Measurements from ENCODE around the gene IDI1.
"Not testable (repeated sequence)": the region's sequence is repeated elsewhere in the genome, so short reads cannot be mapped to it uniquely, and the experiment has no call there.

The IDI1 gene

DNA sequence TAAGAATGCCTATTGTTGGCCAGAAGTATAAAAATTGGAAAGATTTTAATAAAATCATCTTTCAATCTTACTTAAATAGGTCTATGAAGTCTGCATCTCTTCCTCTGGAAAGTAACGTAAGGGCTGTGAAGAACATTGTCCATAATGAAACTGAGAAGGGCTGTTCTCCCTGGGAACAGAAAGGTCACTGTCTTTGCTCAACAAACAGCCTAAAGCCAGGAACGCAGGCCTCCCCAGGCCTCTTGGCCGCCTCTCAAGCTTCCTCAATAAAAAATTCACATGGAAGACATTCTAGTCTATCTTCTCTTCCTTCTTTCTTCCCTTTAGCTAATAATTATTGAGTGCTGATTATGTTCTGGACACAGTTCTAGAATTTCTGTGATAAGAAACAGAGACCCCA is 14.2 kb downstream of the IDI1 start:
- DNase-seq (ENCODE audit: low read depth in 2 of 2) = no peak

DNA sequence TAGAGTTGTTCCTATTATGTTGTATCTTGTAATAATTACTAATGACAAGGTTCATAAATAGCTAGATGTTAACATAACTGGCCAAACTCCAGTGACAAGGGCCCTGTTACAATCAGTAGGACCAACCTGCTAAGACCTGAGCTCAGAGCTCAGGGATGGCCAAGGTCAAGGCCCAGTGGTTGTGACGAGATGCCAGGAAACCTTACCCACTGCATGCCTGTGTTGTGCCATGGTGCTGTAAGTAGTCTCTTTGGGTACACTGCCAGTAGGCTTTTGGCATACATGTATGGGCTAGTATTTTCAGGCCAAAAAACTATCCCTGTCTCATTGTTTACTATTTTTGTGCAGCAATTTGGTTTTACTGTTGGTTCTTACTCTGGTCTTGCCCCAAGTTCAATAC is 15.3 kb downstream of the IDI1 start:
- no peak for DNase-seq (ENCODE audit: low read depth in 2 of 2)

DNA sequence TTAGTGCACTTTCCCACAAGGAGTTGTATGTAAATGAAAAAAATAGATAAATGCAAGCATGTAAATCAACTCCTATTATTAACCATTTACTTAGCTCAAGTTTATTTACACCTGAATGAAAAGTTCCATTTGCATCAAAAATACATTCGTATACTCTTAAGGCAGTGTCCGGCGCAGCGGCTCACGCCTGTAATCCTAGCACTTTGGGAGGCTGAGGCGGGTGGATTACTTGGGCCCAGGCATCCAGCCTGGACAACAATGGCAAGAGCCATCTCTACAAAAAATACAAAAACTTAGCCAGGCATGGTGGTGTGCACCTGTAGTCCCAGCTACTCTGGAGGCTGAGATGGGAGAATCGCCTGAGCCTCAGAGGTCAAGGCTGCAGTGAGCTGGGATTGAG is 19.1 kb downstream of the IDI1 start:
- DNase-seq (ENCODE audit: low read depth in 2 of 2) = no peak

DNA sequence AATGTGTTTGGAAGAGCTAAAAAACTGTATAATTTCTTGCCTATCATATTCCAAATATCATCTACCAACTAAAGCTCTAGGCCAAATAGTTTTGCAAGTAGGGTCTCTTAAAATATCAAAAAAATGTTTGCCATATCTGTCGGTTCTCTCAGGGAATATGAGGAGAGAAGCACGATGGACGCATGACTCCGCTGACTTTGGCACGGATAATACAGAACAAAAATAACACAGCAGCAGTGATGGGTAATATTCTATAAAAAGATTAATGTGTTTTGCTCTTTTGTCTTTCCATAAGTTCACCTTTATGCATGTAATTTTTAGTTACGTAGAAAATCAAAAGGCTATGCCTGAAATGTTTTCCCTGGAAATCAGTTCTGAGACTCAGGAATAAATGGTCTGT is 22.3 kb downstream of the IDI1 start:
- no peak for DNase-seq (ENCODE audit: low read depth in 2 of 2)

DNA sequence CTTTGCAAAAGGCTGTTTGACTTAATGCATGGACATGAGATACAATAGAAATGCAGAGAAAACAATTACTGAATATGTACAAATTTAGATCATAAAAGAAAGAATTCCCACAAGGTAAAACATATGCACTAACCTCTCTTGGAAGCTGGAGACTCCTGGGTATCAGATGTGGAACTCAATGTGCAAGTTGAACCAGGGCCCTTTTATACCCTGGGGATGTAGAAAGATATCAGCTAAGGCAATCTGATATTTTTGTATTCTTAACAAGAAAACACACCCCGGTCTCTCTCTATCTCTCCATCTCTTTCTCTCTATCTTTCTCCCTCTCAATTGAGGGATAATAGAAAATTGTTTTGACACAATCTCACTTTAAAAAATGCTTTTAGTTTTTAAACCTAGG is 23.2 kb downstream of the IDI1 start, which contains the start of gene IDI2:
TSS of gene IDI2 (minus strand) at position 177 of the 400 bp plus-strand sequence. CDS start 1,136 bp downstream, outside the sequence.
- DNase-seq (ENCODE audit: low read depth in 2 of 2) = no peak

DNA sequence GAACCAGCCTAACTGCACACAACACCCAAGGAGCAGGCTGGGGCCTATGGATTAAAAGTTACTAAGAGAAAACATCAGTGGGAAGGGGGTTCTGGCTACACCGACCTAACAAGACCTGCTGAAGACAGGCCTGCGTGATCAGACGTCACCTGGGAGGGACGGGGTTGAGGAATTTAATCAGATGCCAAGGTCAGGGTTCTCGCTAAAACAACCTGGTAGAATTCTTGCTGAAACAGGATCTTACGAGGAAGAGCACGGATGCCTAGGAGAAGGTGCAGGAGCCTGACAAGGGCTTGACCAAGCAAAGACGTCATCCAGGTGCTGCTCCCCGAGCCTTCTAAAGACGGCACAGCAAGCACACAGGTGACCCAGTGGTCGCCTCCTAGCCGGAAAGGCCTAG is 24.8 kb downstream of the IDI1 start:
- no peak for DNase-seq (ENCODE audit: low read depth in 2 of 2)

DNA sequence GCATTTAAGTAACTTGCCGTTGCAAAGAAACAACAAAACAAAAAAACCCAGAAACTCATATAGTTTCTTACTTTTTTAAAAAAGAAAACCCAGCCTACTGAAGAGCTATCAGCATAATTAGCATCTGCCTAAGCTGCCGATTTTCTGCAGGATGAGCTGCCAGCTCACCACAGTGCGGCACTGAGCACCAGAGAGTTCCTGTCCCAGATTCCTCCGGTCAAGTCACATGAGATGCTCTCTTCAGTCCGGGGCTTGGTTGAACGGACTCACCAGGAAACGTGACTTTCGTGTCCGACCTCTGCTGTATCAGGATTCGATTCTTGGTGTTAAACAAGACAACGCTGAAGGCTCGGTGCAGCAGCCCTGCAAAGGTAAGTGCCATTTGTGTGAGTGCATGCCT is 26.5 kb downstream of the IDI1 start:
- DNase-seq (ENCODE audit: low read depth in 2 of 2) = no peak

DNA sequence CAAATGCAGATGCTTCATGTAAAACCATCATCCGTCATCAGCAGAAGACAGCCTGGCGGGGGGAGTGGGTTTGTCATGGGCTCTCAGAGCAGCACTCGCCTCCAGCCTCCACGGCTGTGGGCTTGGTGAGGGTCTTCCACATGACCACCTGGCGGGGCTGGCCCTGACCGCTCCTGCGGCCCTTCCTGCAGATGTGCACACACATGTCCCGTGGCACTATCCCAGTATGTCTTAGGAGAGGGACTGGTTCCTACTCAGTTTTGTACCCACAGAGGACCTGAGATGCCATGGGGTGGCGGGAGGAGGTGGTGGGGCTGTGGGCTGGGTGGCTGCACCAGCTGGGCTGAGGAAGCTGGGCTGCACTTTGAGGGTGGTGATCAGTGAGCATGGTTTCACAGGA is 28.0 kb downstream of the IDI1 start:
- no peak for DNase-seq (ENCODE audit: low read depth in 2 of 2)

DNA sequence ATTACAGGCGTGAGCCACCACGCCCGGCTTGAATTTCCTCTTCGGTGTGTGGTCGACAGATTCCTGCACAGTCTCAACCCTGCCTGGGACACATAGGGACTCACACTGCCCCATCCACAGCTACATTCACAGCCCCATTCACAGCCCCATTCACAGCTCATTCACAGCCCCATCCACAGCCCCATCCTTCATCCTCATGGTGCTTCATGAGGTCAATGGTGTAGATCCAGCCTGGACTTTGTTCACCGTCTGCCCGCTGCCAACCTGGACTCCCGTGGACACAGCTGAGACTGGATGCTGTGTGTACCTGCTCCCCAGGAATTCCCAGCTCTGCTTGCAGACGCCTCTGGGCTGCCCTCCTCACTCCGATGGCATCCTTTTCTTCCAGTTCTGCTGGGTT is 28.5 kb downstream of the IDI1 start:
- DNase-seq (ENCODE audit: low read depth in 2 of 2) = no peak

DNA sequence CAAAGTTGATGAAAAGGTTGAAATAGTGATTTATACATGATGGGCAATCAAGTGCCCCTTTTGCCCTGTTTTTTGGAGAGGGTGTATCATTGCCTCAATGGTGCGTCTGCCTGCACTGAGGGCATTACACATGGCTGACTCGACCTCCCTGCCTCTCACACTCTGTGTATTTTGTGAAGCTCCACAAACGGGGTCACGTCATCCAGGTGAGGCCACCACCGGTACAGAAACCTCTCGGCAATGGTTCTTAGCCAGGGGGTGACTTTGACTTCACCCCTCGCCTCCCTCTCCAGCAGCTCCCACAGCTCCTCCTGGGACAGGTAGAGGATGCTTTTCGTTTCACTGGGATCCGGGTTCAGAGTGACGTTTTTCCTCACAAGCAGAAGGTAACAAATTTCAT is 29.6 kb downstream of the IDI1 start:
- DNase-seq (ENCODE audit: low read depth in 2 of 2) = no peak

DNA sequence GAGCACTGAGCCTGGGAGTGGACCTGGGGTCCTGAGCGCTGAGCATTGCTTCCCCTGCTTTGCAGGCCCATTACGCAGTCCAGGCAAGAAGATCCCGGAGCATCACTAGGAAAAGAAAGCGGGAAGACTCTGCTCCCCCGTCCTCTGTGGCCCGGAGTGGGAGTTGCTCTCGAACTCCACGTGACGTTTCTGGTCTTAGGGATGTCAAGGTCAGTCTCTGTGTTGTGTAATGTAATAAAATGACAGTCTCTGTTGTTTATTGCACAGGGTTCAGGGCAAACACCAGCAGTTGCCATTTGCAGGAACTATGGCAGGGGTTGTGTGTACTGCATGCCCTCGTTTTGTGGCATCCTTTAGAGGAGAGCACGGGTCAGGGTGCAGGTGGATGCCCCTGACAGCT is 33.2 kb downstream of the IDI1 start:
- DNase-seq (ENCODE audit: low read depth in 2 of 2) = no peak

DNA sequence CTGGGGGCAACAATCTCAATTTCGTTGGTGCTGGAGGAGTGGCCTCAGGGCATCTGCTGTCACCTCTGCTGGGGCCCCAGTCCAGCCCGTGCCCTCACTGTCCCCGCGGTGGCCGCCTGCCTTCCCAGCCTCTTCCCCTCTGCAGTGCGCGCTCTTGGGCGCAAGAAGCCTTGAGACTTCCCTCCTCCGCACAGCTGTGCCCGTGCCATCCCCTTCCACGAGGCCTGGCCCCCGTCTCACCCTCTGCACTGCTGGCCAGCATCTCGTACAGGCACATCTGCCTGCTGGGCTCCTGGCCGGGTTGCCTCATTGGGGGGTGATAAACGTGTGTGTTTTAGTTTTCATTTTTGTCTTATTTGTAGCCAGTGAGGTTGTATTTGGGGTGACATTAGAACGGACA is 37.2 kb downstream of the IDI1 start:
- DNase-seq (ENCODE audit: low read depth in 2 of 2) = no peak

DNA sequence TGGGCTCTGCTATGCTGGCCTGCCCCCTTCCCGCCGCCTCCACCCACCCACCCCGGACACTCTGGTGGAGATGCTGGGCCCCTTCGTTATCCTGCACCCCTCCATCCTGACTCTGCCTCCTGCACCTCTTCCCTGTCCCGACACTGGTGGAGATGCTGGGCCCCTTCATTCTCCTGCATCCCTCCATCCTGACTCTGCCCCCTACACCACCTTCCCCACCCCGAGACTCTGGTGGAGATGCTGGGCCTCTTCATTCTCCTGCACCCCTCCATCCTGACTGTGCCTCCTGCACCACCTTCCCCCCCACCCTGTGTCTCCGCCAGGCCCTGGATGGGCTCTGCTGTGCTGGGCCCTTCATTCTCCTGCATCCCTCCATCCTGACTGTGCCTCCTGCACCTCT is 38.2 kb downstream of the IDI1 start:
- DNase-seq (ENCODE audit: low read depth in 2 of 2) = no peak

DNA sequence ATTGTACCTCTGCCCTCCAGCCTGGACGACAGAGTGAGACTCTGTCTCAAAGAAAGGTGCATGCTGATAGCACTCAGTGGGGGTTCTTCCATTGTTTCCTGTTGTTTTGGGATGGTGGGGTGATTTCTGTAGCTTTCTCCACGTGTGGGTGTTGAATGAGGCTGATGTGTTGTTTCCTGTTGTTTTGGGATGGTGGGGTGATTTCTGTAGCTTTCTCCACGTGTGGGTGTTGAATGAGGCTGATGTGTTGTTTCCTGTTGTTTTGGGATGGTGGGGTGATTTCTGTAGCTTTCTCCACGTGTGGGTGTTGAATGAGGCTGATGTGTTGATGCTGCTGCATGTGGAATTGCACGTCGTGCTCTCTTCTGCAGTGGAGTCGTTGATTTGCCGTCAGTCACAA is 39.0 kb downstream of the IDI1 start:
- not testable (repeated sequence) for DNase-seq (ENCODE audit: low read depth in 2 of 2)

DNA sequence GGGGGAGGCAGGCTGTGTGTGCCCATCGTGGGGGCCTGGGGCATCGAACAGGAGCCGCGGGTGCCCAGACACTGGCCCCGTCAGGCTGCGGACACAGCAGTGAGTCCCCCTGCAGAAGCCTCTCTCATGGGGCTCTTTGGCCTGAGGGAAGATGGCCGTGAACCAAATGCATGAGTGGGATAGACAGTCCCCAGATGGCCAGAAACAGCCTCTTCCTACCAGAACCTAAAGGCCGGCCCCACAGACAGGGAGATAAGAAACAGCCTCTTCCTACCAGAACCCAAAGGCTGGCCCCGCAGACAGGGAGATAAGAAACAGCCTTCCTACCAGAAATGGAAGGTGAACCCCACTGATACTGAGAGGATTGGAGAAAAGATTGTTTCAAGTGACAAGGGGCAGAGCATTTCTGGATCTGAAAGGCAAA is 39.8 kb downstream of the IDI1 start:
- DNase-seq (ENCODE audit: low read depth in 2 of 2) = no peak

DNA sequence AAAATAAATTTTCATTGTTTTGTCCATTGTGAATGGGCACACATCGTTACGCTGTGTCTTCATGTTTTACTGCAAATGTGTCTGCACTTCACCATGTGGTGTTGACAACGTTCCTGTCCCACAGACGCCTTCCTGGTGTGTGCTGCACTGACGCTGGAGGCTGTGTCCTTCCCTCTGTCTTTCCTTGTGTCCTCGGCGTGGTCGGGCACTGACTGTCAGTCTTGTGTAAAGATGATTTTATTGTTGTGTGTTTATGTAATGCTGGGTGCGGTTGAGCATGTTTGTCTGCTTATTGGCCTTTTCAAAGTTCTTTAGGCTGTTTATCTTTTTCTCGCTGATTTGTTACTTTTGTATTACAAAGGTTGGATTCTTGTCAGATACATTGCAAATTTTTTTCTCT is 41.3 kb downstream of the IDI1 start:
- DNase-seq (ENCODE audit: low read depth in 2 of 2) = no peak

DNA sequence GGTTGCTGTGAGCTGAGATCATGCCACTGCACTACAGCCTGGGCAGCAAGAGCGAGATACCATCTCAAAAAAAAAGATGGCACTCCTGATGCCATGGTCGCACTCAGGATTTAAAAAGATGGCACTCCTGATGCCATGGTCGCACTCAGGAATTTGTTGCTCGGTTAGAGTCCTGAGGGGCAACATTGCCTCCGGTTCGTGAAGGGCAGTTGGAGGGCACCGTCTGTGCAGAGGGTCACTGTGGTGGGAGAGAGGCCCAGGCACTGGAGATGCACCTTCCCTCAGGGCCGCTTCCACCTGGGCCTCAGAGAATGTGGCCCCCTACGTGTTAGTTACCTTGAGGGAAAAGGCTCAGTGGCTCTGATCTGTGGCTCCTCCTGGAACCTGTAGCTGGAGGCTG is 42.3 kb downstream of the IDI1 start:
- no peak for DNase-seq (ENCODE audit: low read depth in 2 of 2)

DNA sequence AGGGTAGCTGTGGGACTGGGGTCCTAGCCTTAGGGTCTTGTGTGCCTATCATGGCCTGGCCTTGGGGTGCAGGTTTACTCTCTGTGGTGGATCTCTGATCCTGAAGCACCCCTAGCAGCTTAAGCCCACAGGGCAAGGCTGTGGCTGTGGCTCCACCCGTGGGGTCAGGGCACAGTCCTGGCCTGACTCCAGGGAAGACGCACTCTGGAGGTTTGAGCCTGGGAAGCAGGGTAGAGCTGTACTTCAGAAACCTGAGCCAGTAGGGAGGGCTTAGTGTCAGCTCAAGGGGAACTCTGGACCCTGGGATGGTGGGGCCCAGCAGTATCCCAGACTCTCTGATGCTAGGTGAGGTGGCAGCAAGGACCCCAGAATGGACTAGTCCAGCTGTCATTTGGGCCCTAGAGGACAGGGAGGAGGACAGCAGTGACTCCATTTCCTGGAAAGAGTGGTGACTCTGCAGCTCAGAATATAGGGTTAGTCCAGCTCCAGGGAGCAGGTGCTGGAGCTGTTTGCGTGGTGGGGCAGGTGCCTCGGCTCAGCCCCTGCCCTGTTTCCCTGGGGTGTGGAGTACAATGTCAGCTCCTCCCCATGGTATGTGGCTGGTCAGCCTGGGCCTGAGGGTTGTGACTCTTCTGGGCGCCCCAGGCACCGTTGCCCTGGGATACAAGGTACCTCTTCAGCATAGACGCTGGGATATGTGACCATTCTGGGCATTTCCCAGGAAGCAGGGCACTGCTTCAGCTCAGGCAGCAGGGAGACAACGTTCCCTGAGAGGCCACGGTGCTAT is 44.8 kb downstream of the IDI1 start:
- DNase-seq (ENCODE audit: low read depth in 2 of 2) = no peak

DNA sequence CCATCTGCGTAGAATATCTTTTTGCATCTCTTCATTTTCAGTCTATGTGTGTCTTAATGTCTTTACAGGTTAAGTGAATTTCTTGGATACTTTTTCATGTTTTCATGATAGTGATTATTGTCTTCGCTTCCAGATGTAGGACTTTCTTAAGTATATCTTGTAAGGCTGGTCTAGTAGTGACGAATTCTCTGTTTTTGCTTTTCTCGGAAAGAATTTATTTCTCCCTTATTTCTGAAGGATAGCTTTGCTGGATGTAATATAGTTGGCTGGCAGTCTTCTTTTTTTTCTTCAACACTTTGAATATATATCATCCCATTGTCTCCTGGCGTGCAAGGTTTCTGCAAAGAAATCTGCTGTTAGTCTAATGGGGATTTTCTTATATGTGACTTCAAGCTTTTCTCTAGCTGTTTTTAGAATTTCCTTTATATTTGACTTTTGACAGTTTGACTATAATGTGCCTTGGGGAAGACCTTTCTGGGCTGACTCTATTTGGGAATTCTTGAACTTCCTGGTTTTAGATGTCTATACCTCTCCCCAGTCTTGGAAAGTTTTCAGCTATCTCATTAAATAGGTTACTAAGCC is 46.4 kb downstream of the IDI1 start:
- DNase-seq (ENCODE audit: low read depth in 2 of 2) = no peak

DNA sequence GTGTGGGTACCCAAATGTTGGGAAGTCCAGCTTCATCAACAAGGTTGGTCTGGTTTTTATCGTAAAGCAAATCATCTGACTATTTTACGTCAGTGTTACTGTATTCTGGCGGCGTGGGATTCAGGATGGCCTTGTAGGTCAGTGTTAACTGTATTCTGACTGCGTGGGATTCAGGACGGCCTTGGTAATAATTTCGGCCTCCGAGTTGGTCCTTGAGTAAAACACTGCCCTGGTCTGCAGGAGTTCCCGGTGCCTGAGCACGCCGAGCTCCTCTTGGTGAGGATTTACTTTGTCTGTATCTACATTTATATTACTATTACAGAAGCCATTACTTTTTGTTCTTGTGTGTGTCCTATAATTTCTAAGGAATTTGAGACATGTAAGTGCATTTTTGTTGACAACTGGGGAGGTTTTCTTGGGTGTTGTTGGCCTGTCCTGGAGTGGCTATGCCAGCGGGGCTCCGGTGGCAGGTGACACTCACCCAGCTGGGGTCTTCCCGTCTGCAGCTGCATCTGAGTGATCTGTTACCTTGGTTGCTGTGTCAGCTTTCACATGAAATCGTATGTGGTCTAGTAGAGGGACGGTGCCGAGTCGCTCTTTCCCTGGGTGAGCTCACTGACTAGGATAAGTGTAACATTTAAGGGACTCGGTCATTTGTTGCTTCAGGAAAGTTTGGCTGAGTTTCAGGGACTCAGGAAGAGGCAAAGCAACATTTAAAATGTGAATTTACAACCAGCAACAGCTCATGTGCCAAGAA is 51.5 kb downstream of the IDI1 start:
- DNase-seq (ENCODE audit: low read depth in 2 of 2) = no peak

DNA sequence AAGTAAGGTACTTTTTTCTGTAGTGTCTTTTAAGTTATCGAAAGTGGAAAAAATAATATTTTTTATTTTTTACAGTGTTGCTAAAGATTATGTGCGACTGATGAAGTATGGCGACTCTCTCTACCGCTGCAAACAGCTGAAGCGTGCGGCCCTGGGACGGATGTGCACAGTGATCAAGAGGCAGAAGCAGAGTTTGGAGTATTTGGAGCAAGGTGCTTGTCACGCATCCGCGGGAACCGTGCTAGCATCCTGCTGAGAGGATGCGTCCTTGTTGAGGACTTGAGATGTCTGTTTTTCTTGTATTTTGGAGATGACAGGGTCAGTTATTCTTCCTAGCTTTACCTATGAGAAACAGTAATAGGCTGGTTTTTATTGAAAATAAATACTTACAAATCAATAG is 52.9 kb downstream of the IDI1 start:
- DNase-seq (ENCODE audit: low read depth in 2 of 2) = no peak

DNA sequence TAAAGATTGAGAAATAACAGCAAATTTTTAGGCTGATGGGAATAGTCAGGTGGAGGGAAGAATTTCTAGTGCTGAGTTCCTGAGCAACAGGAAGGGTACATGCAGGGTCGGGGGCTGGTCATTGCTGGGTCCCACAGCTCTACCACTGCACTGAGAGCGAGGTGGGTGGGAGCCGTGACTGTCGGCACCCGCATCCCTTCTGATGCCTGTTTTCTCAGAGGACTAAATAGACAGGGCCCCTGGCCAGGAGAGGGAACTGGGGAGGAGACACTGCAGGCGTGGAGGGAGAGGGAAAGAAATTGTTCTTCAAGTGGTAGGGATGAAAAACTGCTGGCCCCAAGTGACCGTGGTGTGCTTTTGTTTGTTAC is 53.4 kb downstream of the IDI1 start:
- no peak for DNase-seq (ENCODE audit: low read depth in 2 of 2)

All from stimulated activated CD4-positive, alpha-beta T cell treated with anti-CD3 and anti-CD28 coated beads, Interleukin-1b, Interleukin-23, amount 100 ng/mL, for 4 hours (primary cell).